Right renal pelvis (tissue), 4 donors: ENCODE results near the gene MAPK7. TPM values are rescaled to one million over a fixed set of nuclear protein-coding genes. Genes with fewer than 3 reads are reported as not detected.

Source experiments
- DNase-seq, 4 donors: peaks; one replicate each; pipeline ENCODE4 v3.0.0-alpha.2; 2013; ENCODE audit warnings: low read depth in 4 of 4, low spot score in 3 of 4, missing footprints in 1 of 4
- polyA plus RNA-seq, 4 donors: library from polyadenylated mRNA; unstranded; fragments of 120-200 nt; gene quantifications; one replicate each; pipeline ENCODE4 v1.2.1, GENCODE V29; 2013; ENCODE audit not compliant: insufficient read length in 4 of 4

The MAPK7 gene
- polyA plus RNA-seq, 4 donors: 22.9 to 27.9 (median 26.2) TPM

GRCh38 chr17:19414396-19415280, 36.3 kb downstream of the MAPK7 start:
- DNase-seq: no peak

- DNase-seq: no peak
These were observed 37.0 kb downstream of the MAPK7 start for GRCh38 chr17:19415311-19415710.

- no peak for DNase-seq
These were observed 37.8 kb downstream of the MAPK7 start for GRCh38 chr17:19415806-19416775.

- DNase-seq: no peak
These were observed 39.3 kb downstream of the MAPK7 start for GRCh38 chr17:19417611-19418010.

GRCh38 chr17:19418251-19418992, 40.1 kb downstream of the MAPK7 start:
- no peak for DNase-seq

GRCh38 chr17:19421219-19421618, 42.9 kb downstream of the MAPK7 start:
- no peak for DNase-seq

GRCh38 chr17:19421926-19422325, 43.6 kb downstream of the MAPK7 start:
- DNase-seq: no peak

- no peak for DNase-seq
These were observed 46.9 kb downstream of the MAPK7 start for GRCh38 chr17:19424934-19425868.

- no peak for DNase-seq
These were observed 48.3 kb downstream of the MAPK7 start for GRCh38 chr17:19426631-19427030.

GRCh38 chr17:19431691-19432090, 53.4 kb downstream of the MAPK7 start:
- no peak for DNase-seq

Other genes starting within 250 kb of the MAPK7 start
- 10 to 100 TPM; 48.7 to 57.7 (median 50.1) TPM for gene EPN2, start 141.1 kb upstream of the MAPK7 start, polyA plus RNA-seq
- gene B9D1, start 15.8 kb upstream of the MAPK7 start, polyA plus RNA-seq: 10 to 100 TPM; 34.8 to 41.0 (median 38.4) TPM
- gene MFAP4, start 8.7 kb downstream of the MAPK7 start, polyA plus RNA-seq: 100 to 1,000 TPM; 199 to 293 (median 244) TPM
- gene RNF112, start 32.7 kb downstream of the MAPK7 start, polyA plus RNA-seq: 1 to 10 TPM in 2 of 4 donors, under 1 TPM in 2; 0.88 to 1.9 (median 1.4) TPM
- gene SLC47A1, start 155.4 kb downstream of the MAPK7 start, polyA plus RNA-seq: 10 to 100 TPM; 15.5 to 38.7 (median 21.0) TPM